Osteoblast (primary cell): ENCODE results near the gene MORN4. TPM values are rescaled to one million over a fixed set of nuclear protein-coding genes. Genes with fewer than 3 reads are reported as not detected.

Experiments used
- DNase-seq: peaks from one replicate; pipeline ENCODE4 v3.0.0; 2011; ENCODE audit warnings: low spot score, mixed read lengths; ENCODE audit not compliant: insufficient read length; ENCODE audit errors: missing footprints
- H2AFZ ChIP-seq: 2 replicates; pipeline ENCODE4 v1.6.0; 2011; ENCODE audit warnings: mild to moderate bottlenecking, low read length
- H3K27ac ChIP-seq: 2 replicates; pipeline ENCODE4 v1.5.1; 2011; ENCODE audit warnings: mild to moderate bottlenecking, low read depth, low read length, moderate library complexity
- H3K27me3 ChIP-seq: 2 replicates; pipeline ENCODE4 v1.6.0; 2012; ENCODE audit warnings: mild to moderate bottlenecking, control low read depth, inconsistent platforms, low read length, moderate library complexity; ENCODE audit not compliant: insufficient read depth
- H3K36me3 ChIP-seq: 2 replicates; pipeline ENCODE4 v1.5.1; 2011; ENCODE audit warnings: mild to moderate bottlenecking, low read length, control low read depth, moderate library complexity; ENCODE audit not compliant: insufficient read depth
- H3K4me1 ChIP-seq: 2 replicates; pipeline ENCODE4 v1.5.1; 2011; ENCODE audit warnings: mild to moderate bottlenecking, low read length, control low read depth, moderate library complexity; ENCODE audit not compliant: insufficient read depth
- H3K4me2 ChIP-seq: 2 replicates; pipeline ENCODE4 v1.6.0; 2011; ENCODE audit warnings: mild to moderate bottlenecking, low read length; ENCODE audit not compliant: insufficient read depth
- H3K4me3 ChIP-seq: fragments of 200-600 bp; sonication (generic); 3 replicates; pipeline ENCODE4 v1.5.1; 2012; ENCODE audit warnings: mild to moderate bottlenecking, low read length, inconsistent platforms; ENCODE audit not compliant: insufficient read depth
- H3K79me2 ChIP-seq: 2 replicates; pipeline ENCODE4 v1.6.0; 2012; ENCODE audit warnings: mild to moderate bottlenecking, low read length, control low read depth, inconsistent platforms; ENCODE audit not compliant: insufficient read depth
- H3K9me3 ChIP-seq: 2 replicates; pipeline ENCODE4 v1.5.1; 2011; ENCODE audit warnings: low read depth, low read length, control low read depth
- H4K20me1 ChIP-seq: 2 replicates; pipeline ENCODE4 v1.6.0; 2012; ENCODE audit warnings: mild to moderate bottlenecking, low read length, control low read depth; ENCODE audit not compliant: insufficient read depth
- total RNA-seq: library from RNA; depleted of rRNA; stranded (reverse); fragments of >200 nt; gene quantifications from 2 replicates; pipeline ENCODE4 v1.2.3, GENCODE V29; 2012
- TF ChIP-seq, protein P1 (sequence below): IDR thresholded peaks from 2 replicates; pipeline ENCODE4 v1.5.1; 2011; ENCODE audit warnings: mild to moderate bottlenecking, low read depth, low read length, moderate library complexity; ENCODE audit errors: extremely low read depth

Gene MORN4
- total RNA-seq, 1 donor: 4.0 TPM

DNA sequence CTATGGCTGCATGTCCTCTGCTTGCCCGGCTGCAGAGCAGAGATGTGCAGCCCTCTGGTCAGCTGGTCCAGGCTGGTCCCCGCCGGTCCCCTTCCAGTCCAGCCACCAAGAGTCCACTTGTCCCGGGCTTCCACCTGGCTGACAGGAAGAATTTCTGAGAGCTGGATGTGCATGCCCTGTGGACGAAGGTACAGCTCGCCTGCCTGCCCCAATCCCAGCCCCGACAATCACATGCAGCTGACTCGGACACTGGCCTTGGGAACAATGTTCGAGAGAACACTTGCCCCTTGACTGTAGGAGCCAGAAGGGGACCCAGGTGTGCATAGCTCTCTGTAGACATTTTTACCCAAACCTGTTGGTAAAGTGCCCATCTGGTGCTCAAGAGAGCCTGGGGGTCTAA, 41.9 kb upstream of the MORN4 start:
- Histone ChIP-seq H3K27ac (no peak overlapping the region), H3K4me1 (no peaks in the 10 kb centered on the region), H3K4me3 (no peak overlapping the region), H3K36me3 (peaks cover 72% of the 10 kb centered on the region), H4K20me1 (peaks cover 12% of the 10 kb centered on the region), H3K79me2 (peaks cover 32% of the 10 kb centered on the region), H3K9me3 (no peaks in the 10 kb centered on the region), H3K4me2 (no peak overlapping the region), H2AFZ (no peak overlapping the region), H3K27me3 (no peaks in the 10 kb centered on the region)
- no peak for DNase-seq
- TF ChIP-seq, protein P1, sequence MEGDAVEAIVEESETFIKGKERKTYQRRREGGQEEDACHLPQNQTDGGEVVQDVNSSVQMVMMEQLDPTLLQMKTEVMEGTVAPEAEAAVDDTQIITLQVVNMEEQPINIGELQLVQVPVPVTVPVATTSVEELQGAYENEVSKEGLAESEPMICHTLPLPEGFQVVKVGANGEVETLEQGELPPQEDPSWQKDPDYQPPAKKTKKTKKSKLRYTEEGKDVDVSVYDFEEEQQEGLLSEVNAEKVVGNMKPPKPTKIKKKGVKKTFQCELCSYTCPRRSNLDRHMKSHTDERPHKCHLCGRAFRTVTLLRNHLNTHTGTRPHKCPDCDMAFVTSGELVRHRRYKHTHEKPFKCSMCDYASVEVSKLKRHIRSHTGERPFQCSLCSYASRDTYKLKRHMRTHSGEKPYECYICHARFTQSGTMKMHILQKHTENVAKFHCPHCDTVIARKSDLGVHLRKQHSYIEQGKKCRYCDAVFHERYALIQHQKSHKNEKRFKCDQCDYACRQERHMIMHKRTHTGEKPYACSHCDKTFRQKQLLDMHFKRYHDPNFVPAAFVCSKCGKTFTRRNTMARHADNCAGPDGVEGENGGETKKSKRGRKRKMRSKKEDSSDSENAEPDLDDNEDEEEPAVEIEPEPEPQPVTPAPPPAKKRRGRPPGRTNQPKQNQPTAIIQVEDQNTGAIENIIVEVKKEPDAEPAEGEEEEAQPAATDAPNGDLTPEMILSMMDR: no peak

DNA sequence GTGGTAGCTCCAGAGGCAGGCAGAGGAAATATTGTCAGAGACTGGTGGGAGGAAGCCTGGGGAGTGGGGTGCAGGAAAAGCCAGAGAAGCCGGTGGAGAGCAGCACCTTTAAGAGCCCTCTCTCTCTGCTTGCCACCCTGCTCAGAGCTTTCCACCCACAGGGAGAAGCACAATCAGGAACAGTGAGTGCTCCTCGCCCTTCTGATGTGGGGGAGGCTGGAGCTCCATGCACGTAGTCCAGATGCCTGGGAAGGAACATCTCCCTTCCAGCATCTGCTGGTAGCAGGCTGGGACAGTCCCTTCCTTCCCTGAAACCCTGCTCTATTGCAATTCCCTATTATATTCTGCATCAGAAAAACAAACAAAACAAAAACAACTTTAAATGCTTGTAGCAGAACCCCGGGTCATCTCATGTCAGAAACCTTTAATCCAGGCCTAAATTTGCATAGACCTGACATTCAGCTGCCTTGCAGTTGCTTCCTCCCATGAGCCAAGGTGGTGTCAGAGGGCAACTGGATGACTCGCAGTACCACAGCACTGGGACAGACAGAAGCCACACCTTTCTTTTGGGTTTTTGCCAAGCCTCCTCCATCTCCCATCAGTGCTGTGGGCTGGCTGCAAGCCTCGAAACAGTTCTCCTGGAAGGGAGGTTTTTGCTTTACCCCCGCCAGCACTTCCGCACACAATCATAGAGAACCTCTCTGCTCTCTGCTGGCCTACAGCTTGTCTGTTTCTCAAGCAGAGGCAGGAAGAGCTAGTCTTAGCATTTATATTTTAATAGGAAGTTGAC, 40.6 kb upstream of the MORN4 start:
- peaks cover 21% of the 10 kb centered on the region for H3K79me2 ChIP-seq
- DNase-seq: peak; percentile 69
- H2AFZ ChIP-seq: no peak overlapping the region
- no peak overlapping the region for H3K27ac ChIP-seq
- TF ChIP-seq, protein P1: no peak
- H3K27me3 ChIP-seq: no peaks in the 10 kb centered on the region
- no peaks in the 10 kb centered on the region for H3K4me1 ChIP-seq
- H3K4me3 ChIP-seq: no peak overlapping the region
- no peak overlapping the region for H3K4me2 ChIP-seq
- no peaks in the 10 kb centered on the region for H3K9me3 ChIP-seq
- peaks cover 78% of the 10 kb centered on the region for H3K36me3 ChIP-seq
- H4K20me1 ChIP-seq: peaks cover 10% of the 10 kb centered on the region

DNA sequence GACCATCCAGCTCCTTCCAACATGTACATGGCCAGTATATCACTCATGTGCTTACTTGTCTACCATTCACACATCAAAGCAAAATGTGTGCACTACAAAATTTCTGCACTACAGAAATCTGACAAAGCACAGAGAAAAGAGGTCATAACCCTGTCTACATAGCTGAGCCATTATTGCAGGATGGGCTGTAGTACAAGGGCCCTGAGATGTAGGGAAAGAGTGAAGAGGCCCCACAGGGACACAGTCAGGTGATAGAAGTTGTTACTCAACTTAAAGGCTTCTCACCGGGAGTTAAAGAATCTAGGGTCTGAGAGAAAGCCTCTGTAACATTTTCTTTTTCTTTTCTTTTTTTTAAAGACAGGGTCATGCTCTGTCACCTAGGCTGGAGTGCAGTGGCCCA, 36.3 kb upstream of the MORN4 start:
- Histone ChIP-seq H4K20me1 (peaks cover under 1% of the 10 kb centered on the region), H3K27ac (no peak overlapping the region), H3K4me1 (no peaks in the 10 kb centered on the region), H3K9me3 (no peaks in the 10 kb centered on the region), H3K4me2 (no peak overlapping the region), H3K27me3 (no peaks in the 10 kb centered on the region), H3K36me3 (peaks cover 71% of the 10 kb centered on the region), H2AFZ (no peak overlapping the region), H3K79me2 (no peaks in the 10 kb centered on the region), H3K4me3 (no peak overlapping the region)
- DNase-seq: no peak
- TF ChIP-seq, protein P1: no peak

DNA sequence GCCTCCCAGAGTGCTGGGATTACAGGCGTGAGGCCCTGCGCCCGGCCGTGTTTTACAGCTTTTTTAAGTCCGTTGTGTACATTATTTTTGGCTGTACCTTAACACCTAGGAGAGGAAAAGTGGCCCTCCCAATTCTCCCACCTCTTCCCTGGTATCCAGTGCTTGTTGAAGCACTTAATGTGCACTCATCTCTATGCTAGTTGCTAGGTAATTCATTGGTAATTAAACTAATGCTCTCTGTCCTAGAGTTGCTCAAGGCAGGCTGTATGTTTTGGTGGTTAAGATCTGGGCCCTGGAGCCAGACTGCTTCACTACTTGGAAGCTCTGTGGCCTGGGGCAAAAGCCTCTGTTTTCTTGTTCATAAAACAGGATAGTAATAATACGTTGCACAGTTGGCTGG, 34.2 kb upstream of the MORN4 start:
- no peaks in the 10 kb centered on the region for H3K4me1 ChIP-seq
- no peak for DNase-seq
- H3K79me2 ChIP-seq: no peaks in the 10 kb centered on the region
- no peak overlapping the region for H2AFZ ChIP-seq
- TF ChIP-seq, protein P1: no peak
- no peaks in the 10 kb centered on the region for H4K20me1 ChIP-seq
- peaks cover 72% of the 10 kb centered on the region for H3K36me3 ChIP-seq
- no peak overlapping the region for H3K4me2 ChIP-seq
- H3K27me3 ChIP-seq: no peaks in the 10 kb centered on the region
- H3K27ac ChIP-seq: no peak overlapping the region
- H3K4me3 ChIP-seq: no peak overlapping the region
- no peaks in the 10 kb centered on the region for H3K9me3 ChIP-seq
